NB4 (cell line): Measurements from ENCODE around the gene CTSO.

Experiments used
- DNase-seq: peaks from one replicate; pipeline ENCODE4 v3.0.0; 2010; ENCODE audit warnings: low read depth
- H3K4me3 ChIP-seq: one replicate; pipeline ENCODE4 v1.5.1; 2011; ENCODE audit warnings: mild to moderate bottlenecking, low read depth, low read length, moderate library complexity
- MYC ChIP-seq: IDR thresholded peaks from 2 replicates; pipeline ENCODE4 v1.6.1; 2011; ENCODE audit warnings: low read depth, low read length
- POLR2A ChIP-seq: IDR thresholded peaks from 2 replicates; pipeline ENCODE4 v1.6.1; 2011; ENCODE audit warnings: mild to moderate bottlenecking; ENCODE audit not compliant: insufficient read length; ENCODE audit errors: extremely low read depth
- TF ChIP-seq, protein P1 (sequence below): IDR thresholded peaks from 2 replicates; pipeline ENCODE4 v1.6.1; 2011; ENCODE audit warnings: low read depth, low read length
- TF ChIP-seq, protein P2 (sequence below): IDR thresholded peaks from one replicate; pipeline ENCODE4 v1.5.1; 2012; ENCODE audit warnings: low read depth, low read length

CTSO gene

DNA sequence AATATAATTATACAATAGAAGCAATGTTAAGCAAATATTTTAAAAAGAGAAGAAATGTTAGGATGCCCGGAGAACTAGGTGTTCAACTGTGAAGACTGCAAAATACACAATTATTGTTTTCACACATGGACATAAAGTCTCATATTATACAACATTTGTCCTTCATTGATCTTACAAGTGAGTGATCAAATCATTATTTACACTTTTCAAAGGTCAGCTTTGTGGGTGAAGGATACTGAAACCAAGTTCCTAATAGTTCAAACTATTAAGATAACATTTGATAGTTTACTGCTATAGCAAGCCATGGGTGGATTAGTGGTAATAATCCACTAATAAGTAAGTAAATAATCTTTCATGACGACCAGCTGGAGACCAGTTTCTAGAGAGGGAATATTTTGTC is 23.3 kb downstream of the CTSO start:
- no peak overlapping the region for H3K4me3 ChIP-seq
- no peak for TF ChIP-seq POLR2A
- TF ChIP-seq, protein P1, sequence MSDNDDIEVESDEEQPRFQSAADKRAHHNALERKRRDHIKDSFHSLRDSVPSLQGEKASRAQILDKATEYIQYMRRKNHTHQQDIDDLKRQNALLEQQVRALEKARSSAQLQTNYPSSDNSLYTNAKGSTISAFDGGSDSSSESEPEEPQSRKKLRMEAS = no peak
- no peak for TF ChIP-seq MYC
- TF ChIP-seq, protein P2, sequence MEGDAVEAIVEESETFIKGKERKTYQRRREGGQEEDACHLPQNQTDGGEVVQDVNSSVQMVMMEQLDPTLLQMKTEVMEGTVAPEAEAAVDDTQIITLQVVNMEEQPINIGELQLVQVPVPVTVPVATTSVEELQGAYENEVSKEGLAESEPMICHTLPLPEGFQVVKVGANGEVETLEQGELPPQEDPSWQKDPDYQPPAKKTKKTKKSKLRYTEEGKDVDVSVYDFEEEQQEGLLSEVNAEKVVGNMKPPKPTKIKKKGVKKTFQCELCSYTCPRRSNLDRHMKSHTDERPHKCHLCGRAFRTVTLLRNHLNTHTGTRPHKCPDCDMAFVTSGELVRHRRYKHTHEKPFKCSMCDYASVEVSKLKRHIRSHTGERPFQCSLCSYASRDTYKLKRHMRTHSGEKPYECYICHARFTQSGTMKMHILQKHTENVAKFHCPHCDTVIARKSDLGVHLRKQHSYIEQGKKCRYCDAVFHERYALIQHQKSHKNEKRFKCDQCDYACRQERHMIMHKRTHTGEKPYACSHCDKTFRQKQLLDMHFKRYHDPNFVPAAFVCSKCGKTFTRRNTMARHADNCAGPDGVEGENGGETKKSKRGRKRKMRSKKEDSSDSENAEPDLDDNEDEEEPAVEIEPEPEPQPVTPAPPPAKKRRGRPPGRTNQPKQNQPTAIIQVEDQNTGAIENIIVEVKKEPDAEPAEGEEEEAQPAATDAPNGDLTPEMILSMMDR = no peak
- no peak for DNase-seq

DNA sequence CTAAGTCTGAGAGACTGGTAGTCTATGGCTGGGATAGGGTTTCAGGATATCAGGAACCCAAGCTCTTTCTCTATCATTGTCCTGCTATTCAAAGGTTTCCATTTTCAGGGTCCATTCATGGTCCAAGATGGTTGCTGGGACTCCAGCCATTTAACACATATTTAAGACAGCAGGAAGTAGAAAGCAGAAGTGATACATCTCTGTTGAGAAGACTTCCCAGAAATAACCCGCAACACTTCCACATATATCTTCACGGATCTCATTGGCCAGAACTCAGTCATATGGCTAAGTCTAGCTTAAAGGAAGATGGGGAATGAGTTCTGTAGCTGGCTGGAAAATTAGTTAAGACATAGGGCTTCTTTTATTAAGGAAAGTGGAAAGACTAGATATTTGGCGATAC is 23.8 kb downstream of the CTSO start:
- TF ChIP-seq POLR2A (no peak), MYC (no peak)
- TF ChIP-seq, protein P1 = no peak
- TF ChIP-seq, protein P2 = no peak

DNA sequence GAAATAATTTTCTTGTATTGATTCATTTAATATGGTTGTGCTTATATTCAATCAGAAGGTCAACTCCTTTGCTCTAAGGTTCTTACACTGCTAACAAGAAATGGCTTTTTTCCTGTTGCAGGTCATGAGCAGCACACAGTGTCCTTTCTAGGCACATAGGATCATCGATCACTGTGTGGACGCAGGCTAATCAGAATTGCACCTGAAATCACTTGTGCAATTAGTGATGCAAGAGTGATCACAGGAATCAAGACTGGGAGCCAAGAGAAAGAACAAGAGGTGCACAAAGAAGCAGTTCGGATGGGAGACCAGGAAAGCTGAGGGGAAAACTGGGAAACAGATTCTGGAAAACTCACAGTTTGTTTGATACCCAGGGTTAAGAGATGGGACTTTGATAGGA is 29.0 kb downstream of the CTSO start:
- TF ChIP-seq, protein P2 = no peak
- TF ChIP-seq, protein P1 = no peak
- TF ChIP-seq MYC (no peak), POLR2A (no peak)
- no peak overlapping the region for H3K4me3 ChIP-seq
- no peak for DNase-seq

More for the DNA sequence above, 23.8 kb downstream of the CTSO start:
- no peak overlapping the region for H3K4me3 ChIP-seq
- no peak for DNase-seq

DNA sequence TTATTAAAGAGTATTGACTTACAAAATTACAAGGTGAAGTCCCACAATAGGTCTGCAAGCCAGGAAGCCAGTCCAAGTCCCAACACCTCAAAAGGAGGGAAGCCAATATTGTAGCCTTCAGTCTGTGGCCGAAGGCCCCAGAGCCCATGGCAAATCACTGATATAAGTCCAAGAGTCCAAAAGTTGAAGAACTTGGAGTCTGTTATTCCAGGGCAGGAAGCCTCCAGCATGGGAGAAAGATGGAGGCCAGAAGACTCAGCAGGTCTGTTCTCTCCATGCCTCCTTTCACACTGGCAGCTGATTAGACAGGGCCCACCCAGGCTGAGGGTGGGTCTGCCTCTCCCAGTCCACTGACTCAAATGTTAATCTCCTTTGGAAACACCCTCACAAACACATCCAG is 32.1 kb downstream of the CTSO start:
- no peak overlapping the region for H3K4me3 ChIP-seq
- TF ChIP-seq MYC (no peak), POLR2A (no peak)
- TF ChIP-seq, protein P2 = no peak
- TF ChIP-seq, protein P1 = no peak
- no peak for DNase-seq

DNA sequence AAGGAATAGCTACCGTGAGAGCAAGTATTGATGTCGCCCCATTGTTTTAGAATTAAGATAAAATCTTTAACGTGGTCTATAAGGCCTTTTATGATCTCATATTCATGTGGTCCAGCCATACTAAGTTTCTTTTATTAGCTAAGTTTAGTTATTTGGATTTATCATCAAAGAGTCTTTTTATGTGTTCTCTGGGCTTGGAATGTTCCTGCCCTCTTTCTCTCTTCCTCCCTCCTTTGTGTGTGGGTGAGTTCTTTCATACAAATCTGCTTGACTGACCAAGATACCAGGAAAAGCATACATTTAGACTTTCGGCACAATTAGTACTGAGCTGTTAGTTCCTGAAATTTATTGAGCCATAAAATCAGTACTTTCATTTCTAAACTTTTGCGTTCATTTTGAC is 38.9 kb downstream of the CTSO start:
- DNase-seq = no peak
- TF ChIP-seq, protein P2 = no peak
- TF ChIP-seq MYC = no peak
- no peak overlapping the region for H3K4me3 ChIP-seq

DNA sequence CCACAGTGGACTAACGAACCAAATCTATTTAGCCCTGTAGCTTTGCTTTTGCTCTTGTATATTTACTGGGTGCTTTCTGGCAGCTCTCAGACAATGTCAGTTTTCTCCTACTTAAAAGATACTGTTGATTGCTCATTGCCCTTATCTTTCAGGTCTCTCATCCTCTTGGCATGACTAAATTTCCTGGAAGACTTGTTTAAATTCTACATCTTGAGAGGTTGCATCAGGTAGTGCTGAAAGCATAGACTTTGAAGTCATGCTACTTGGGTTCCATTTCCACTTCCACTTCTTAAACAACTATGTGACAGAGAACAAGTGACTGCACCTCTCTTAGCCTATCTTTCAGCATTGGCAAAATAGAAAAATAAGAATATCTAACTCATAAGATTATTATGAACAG is 41.8 kb downstream of the CTSO start:
- no peak overlapping the region for H3K4me3 ChIP-seq
- no peak for DNase-seq
- TF ChIP-seq POLR2A (no peak), MYC (no peak)
- TF ChIP-seq, protein P1 = no peak
- TF ChIP-seq, protein P2 = no peak
